HUES64 (cell line): ENCODE results near the gene VWC2. TPM values are rescaled to one million over a fixed set of nuclear protein-coding genes. Genes with fewer than 3 reads are reported as not detected.

ENCODE experiments used
- H3K27ac ChIP-seq: 2 replicates; pipeline ENCODE4 v1.7.0; 2013; ENCODE audit warnings: low read depth, low read length, inconsistent platforms
- H3K27me3 ChIP-seq: 2 replicates; pipeline ENCODE4 v1.6.1; 2013; ENCODE audit warnings: mild to moderate bottlenecking, low read length; ENCODE audit not compliant: insufficient read depth
- H3K36me3 ChIP-seq: 2 replicates; pipeline ENCODE4 v1.6.1; 2013; ENCODE audit warnings: mild to moderate bottlenecking, low read length; ENCODE audit not compliant: insufficient read depth
- H3K4me1 ChIP-seq: 2 replicates; pipeline ENCODE4 v1.6.1; 2013; ENCODE audit warnings: mild to moderate bottlenecking, low read length, moderate library complexity; ENCODE audit not compliant: insufficient read depth
- H3K4me3 ChIP-seq: 2 replicates; pipeline ENCODE4 v1.5.1; 2013; ENCODE audit warnings: mild to moderate bottlenecking, low read length, moderate library complexity
- H3K9ac ChIP-seq: 2 replicates; pipeline ENCODE4 v1.6.1; 2013; ENCODE audit warnings: mild to moderate bottlenecking, low read depth, low read length
- H3K9me3 ChIP-seq: 2 replicates; pipeline ENCODE4 v1.6.1; 2013; ENCODE audit warnings: low read depth, low read length; ENCODE audit not compliant: insufficient read depth
- WGBS: fragments of 150-250, 120-280 bp; methylation state at CpG from one replicate; pipeline ENCODE4 v1.1.7; 2013; ENCODE audit warnings: missing lambda C conversion rate; 5-methylcytosine and 5-hydroxymethylcytosine counted together
- polyA plus RNA-seq, 2 experiments: library from polyadenylated mRNA; stranded (reverse); fragments of 50-300 nt; gene quantifications; one replicate each; pipeline ENCODE4 v1.2.3, GENCODE V29; 2013

The VWC2 gene
- polyA plus RNA-seq (2013, experiment 1 of 2): 0.10 TPM
- polyA plus RNA-seq (2013, experiment 2 of 2): 0.19 TPM

DNA sequence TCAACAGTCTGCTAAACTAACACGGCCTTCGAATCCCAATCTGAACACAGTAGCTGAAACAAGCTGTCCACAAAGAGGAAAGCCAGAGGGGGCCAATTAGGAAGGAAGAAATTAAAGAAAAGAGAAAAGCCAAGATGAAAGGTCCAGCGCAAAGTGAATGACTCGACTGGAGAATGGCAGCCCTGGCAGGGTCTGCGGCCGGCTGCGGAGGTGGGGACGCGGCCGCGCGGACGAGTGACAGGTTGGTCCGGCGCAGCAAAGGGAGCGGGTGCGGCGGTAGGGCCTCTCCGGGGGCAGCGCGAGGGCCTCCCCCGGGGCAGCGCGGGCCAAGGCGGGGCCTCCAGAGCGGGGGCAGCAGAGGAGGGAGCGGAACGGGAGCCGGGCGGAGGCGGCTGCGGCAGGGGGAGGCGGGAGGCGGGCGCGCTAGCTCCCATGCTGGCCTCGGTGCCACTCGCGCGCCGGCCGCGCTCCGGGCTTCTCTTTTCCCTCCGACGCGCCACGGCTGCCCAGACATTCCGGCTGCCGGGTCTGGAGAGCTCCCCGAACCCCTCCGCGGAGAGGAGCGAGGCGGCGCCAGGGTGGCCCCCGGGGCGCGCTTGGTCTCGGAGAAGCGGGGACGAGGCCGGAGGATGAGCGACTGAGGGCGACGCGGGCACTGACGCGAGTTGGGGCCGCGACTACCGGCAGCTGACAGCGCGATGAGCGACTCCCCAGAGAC, at the start of gene VWC2:
TSS of gene VWC2 (plus strand) at position 421 of the 718 bp plus-strand sequence. CDS start 1,798 bp downstream, outside the sequence.
- Histone ChIP-seq H3K27me3 (peaks cover 81% of the 10 kb centered on the region), H3K4me3 (peak within 1 kb of the TSS; percentile 55)

GRCh38 chr7:49724071-49724470, 49.4 kb upstream of the VWC2 start:
- no peak overlapping the region for H3K9ac ChIP-seq
- no peak overlapping the region for H3K4me3 ChIP-seq
- H3K4me1 ChIP-seq: no peaks in the 10 kb centered on the region
- H3K27ac ChIP-seq: no peak overlapping the region
- H3K9me3 ChIP-seq: no peaks in the 10 kb centered on the region
- no peaks in the 10 kb centered on the region for H3K27me3 ChIP-seq
- no peaks in the 10 kb centered on the region for H3K36me3 ChIP-seq

More for the DNA sequence above, at the start of gene VWC2:
- H3K9me3 ChIP-seq: no peaks in the 10 kb centered on the region
- WGBS: 1% methylated on average over 75 of the region's 75 CpGs
- H3K36me3 ChIP-seq: no peaks in the 10 kb centered on the region
- no peaks in the 10 kb centered on the region for H3K4me1 ChIP-seq
- H3K27ac ChIP-seq: no peak within 1 kb of the TSS
- no peak within 1 kb of the TSS for H3K9ac ChIP-seq

DNA sequence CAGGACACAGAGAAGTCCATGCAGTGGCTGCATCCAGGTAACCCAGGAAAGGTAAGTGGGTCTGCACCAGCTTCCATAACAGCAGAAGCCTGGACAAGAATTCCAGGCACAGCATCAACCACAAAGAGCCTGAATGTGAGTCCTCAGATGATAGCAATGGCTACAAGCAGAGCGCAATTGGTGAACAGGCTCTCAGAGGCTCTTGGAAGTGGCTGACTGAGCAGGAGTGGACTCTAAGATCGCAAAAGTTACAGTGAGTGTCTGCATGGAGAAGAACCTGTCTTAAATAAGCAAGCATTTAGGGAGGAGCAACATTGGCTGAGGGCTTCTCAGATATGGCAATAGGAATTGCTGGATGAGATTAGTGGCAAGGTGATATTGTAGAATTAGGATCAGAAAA, 41.6 kb upstream of the VWC2 start:
- 49% methylated on average over 2 of the region's 2 CpGs for WGBS
- Histone ChIP-seq H3K9ac (no peak overlapping the region), H3K9me3 (no peaks in the 10 kb centered on the region)

GRCh38 chr7:49762666-49763065, 10.8 kb upstream of the VWC2 start:
- Histone ChIP-seq H3K9me3 (no peaks in the 10 kb centered on the region), H3K9ac (no peak overlapping the region)
- WGBS: 85% methylated on average over 3 of the region's 3 CpGs

More for the DNA sequence above, 41.6 kb upstream of the VWC2 start:
- Histone ChIP-seq H3K27ac (no peak overlapping the region), H3K27me3 (no peaks in the 10 kb centered on the region), H3K4me1 (no peaks in the 10 kb centered on the region), H3K4me3 (no peak overlapping the region), H3K36me3 (no peaks in the 10 kb centered on the region)

GRCh38 chr7:49763791-49764190, 9.6 kb upstream of the VWC2 start:
- no peaks in the 10 kb centered on the region for H3K4me1 ChIP-seq
- no peaks in the 10 kb centered on the region for H3K9me3 ChIP-seq
- no peak overlapping the region for H3K27ac ChIP-seq
- peaks cover 2% of the 10 kb centered on the region; the same call in 1 of the 2 replicates for H3K27me3 ChIP-seq
- no peak overlapping the region for H3K4me3 ChIP-seq
- no peak overlapping the region for H3K9ac ChIP-seq
- H3K36me3 ChIP-seq: no peaks in the 10 kb centered on the region
- 96% methylated on average over 3 of the region's 3 CpGs for WGBS

More at GRCh38 chr7:49762666-49763065, 10.8 kb upstream of the VWC2 start:
- Histone ChIP-seq H3K27me3 (no peaks in the 10 kb centered on the region), H3K4me1 (no peaks in the 10 kb centered on the region), H3K4me3 (no peak overlapping the region), H3K36me3 (no peaks in the 10 kb centered on the region), H3K27ac (no peak overlapping the region)

DNA sequence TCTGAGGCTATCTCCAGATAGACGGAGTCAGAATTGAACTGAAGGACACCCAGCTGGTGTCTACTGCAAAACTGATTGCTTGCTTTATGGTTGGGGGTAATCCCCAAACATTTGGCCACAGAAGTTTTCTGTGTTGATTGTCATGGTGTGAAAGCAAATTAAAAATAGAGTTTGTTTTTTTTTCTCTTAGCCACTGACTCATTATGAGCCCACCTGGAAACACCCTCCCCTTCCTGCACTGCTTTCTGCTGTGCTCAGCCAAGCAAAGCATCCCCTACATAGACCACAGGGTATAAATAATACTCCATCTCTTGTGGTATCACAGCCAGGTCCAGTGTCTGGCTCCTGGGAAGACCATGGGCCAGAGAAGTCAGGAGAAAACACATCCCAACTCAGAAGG, 6.5 kb upstream of the VWC2 start:
- Histone ChIP-seq H3K27me3 (peaks cover 30% of the 10 kb centered on the region), H3K36me3 (no peaks in the 10 kb centered on the region), H3K9ac (no peak overlapping the region), H3K4me1 (no peaks in the 10 kb centered on the region), H3K4me3 (no peak overlapping the region), H3K27ac (no peak overlapping the region), H3K9me3 (no peaks in the 10 kb centered on the region)
- WGBS: 96% methylated on average over 1 of the region's 1 CpG

GRCh38 chr7:49767719-49768118, 5.7 kb upstream of the VWC2 start:
- H3K27me3 ChIP-seq: peaks cover 38% of the 10 kb centered on the region
- no peaks in the 10 kb centered on the region for H3K4me1 ChIP-seq
- H3K36me3 ChIP-seq: no peaks in the 10 kb centered on the region
- no peak overlapping the region for H3K27ac ChIP-seq
- H3K9me3 ChIP-seq: no peaks in the 10 kb centered on the region
- 95% methylated on average over 5 of the region's 5 CpGs for WGBS
- H3K9ac ChIP-seq: no peak overlapping the region
- H3K4me3 ChIP-seq: no peak overlapping the region

- Histone ChIP-seq H3K27me3 (peaks cover 43% of the 10 kb centered on the region), H3K4me1 (no peaks in the 10 kb centered on the region), H3K36me3 (no peaks in the 10 kb centered on the region), H3K9ac (no peak overlapping the region), H3K9me3 (no peaks in the 10 kb centered on the region), H3K27ac (no peak overlapping the region), H3K4me3 (no peak overlapping the region)
- WGBS: 88% methylated on average over 3 of the region's 3 CpGs
Measured at GRCh38 chr7:49768254-49768653, 5.2 kb upstream of the VWC2 start.

DNA sequence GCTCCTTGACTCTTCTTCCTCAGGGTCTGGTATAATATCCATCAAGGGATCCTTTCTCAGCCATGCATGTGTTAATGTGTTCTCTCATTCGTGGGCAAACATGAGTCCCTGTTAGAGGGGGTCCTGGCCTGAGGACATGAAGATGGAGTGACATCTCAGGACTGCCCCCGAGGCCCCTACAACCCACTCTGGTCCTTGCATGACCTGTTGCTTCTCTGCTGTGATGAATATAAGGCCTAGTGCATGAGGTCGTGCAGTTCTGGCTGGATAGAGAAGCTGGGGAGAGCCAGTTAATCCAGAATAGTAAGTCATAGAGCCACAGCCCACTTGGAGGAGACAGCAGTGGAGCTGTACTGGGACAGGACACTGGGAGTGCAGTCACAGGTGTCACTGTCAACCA, 4.6 kb upstream of the VWC2 start:
- Histone ChIP-seq H3K4me1 (no peaks in the 10 kb centered on the region), H3K27ac (no peak overlapping the region), H3K9me3 (no peaks in the 10 kb centered on the region), H3K9ac (no peak overlapping the region), H3K27me3 (peaks cover 49% of the 10 kb centered on the region), H3K4me3 (no peak overlapping the region), H3K36me3 (no peaks in the 10 kb centered on the region)
- WGBS: 59% methylated on average over 3 of the region's 3 CpGs

GRCh38 chr7:49769285-49769857, 4.1 kb upstream of the VWC2 start:
- Histone ChIP-seq H3K4me3 (no peak overlapping the region), H3K4me1 (no peaks in the 10 kb centered on the region), H3K9me3 (no peaks in the 10 kb centered on the region), H3K9ac (no peak overlapping the region), H3K36me3 (no peaks in the 10 kb centered on the region), H3K27ac (no peak overlapping the region), H3K27me3 (peaks cover 54% of the 10 kb centered on the region)

DNA sequence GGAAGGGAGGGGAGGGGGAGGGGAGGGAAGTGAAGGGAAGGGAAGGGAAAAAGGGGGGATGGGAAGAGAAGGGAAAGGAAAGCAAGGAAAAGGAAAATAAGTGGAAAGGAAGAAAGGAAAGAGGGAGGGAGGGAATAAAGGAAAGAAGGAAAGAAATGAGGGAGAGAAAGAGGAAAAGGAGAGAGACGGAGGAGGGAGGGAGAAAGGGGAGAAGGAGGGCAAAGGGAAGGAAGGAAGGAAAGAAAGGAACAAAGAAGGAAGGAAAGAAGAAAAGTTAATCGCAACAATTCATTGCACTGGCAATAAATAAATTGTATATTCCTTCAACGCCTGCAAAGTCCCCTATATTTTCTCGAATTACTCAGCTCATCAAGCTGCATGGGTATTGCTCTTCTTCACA, 2.6 kb upstream of the VWC2 start:
- Histone ChIP-seq H3K9ac (no peak overlapping the region), H3K27ac (no peak overlapping the region)

More for the DNA sequence above, 2.6 kb upstream of the VWC2 start:
- H3K27me3 ChIP-seq: peaks cover 68% of the 10 kb centered on the region
- no peak overlapping the region for H3K4me3 ChIP-seq
- no peaks in the 10 kb centered on the region for H3K4me1 ChIP-seq
- H3K9me3 ChIP-seq: no peaks in the 10 kb centered on the region
- WGBS: 91% methylated on average over 4 of the region's 4 CpGs
- no peaks in the 10 kb centered on the region for H3K36me3 ChIP-seq
